GM19035 (cell line): ENCODE measurements around the gene OLFML3.
"Not testable (repeated sequence)": the region's sequence is repeated elsewhere in the genome, so short reads cannot be mapped to it uniquely, and the experiment has no call there.

Experiments used
- ATAC-seq: cut with Tn5 transposase; IDR thresholded peaks from one replicate; pipeline ENCODE4 v1.9.1; 2021; ENCODE audit not compliant: unreplicated experiment

Gene OLFML3

GRCh38 chr1:113990530-113990929, 11.3 kb downstream of the OLFML3 start:
- ATAC-seq: no peak

GRCh38 chr1:113990961-113991360, 11.7 kb downstream of the OLFML3 start:
- ATAC-seq: no peak

GRCh38 chr1:113991467-113991997, 12.3 kb downstream of the OLFML3 start:
- ATAC-seq: no peak

GRCh38 chr1:113993072-113993471, 13.8 kb downstream of the OLFML3 start:
- ATAC-seq: no peak

GRCh38 chr1:113993766-113994165, 14.5 kb downstream of the OLFML3 start:
- no peak for ATAC-seq

GRCh38 chr1:113995382-113995781, 16.1 kb downstream of the OLFML3 start:
- ATAC-seq: no peak

GRCh38 chr1:113998361-113998760, 19.1 kb downstream of the OLFML3 start:
- ATAC-seq: no peak

GRCh38 chr1:113999233-113999632, 20.0 kb downstream of the OLFML3 start:
- ATAC-seq: no peak

- ATAC-seq: no peak
Measured at GRCh38 chr1:113999799-114000198, 20.5 kb downstream of the OLFML3 start.

GRCh38 chr1:114000406-114000805, 21.1 kb downstream of the OLFML3 start:
- ATAC-seq: no peak

- no peak for ATAC-seq
Measured at GRCh38 chr1:114002492-114003239, 23.4 kb downstream of the OLFML3 start.

- no peak for ATAC-seq
Measured at GRCh38 chr1:114003431-114003830, 24.2 kb downstream of the OLFML3 start.

GRCh38 chr1:114006825-114007224, 27.6 kb downstream of the OLFML3 start:
- not testable (repeated sequence) for ATAC-seq

- no peak for ATAC-seq
Measured at GRCh38 chr1:114008480-114008941, 29.2 kb downstream of the OLFML3 start.

- no peak for ATAC-seq
Measured at GRCh38 chr1:114008993-114009392, 29.7 kb downstream of the OLFML3 start.

- ATAC-seq: no peak
Measured at GRCh38 chr1:114009393-114009792, 30.1 kb downstream of the OLFML3 start.

- no peak for ATAC-seq
Measured at GRCh38 chr1:114010433-114011184, 31.3 kb downstream of the OLFML3 start.

- no peak for ATAC-seq
Measured at GRCh38 chr1:114011796-114012195, 32.5 kb downstream of the OLFML3 start.

- no peak for ATAC-seq
Measured at GRCh38 chr1:114015075-114015474, 35.8 kb downstream of the OLFML3 start.

GRCh38 chr1:114019724-114020123, 40.5 kb downstream of the OLFML3 start:
- ATAC-seq: not testable (repeated sequence)

- ATAC-seq: no peak
Measured at GRCh38 chr1:114021665-114022099, 42.4 kb downstream of the OLFML3 start.

- no peak for ATAC-seq
Measured at GRCh38 chr1:114022877-114023276, 43.6 kb downstream of the OLFML3 start.
